KMS-11 (cell line): ENCODE data around the gene EPHA7.

Experiments
- H2AFZ ChIP-seq: fragments of 200-600 bp; sonication (generic); 2 replicates; pipeline ENCODE4 v1.6.1; 2016; ENCODE audit warnings: antibody characterized with exemption, mixed run types, low read depth
- H3K27ac ChIP-seq: fragments of 200-600 bp; sonication (generic); 2 replicates; pipeline ENCODE4 v1.6.1; 2016; ENCODE audit warnings: mild to moderate bottlenecking, mixed run types
- H3K27me3 ChIP-seq: fragments of 200-600 bp; sonication (generic); 2 replicates; pipeline ENCODE4 v1.6.1; 2017; ENCODE audit warnings: mild to moderate bottlenecking, low read depth, mixed run types, moderate library complexity; ENCODE audit not compliant: insufficient read depth
- H3K36me3 ChIP-seq: fragments of 200-600 bp; sonication (generic); 2 replicates; pipeline ENCODE4 v1.6.1; 2017; ENCODE audit warnings: mild to moderate bottlenecking, mixed run types; ENCODE audit not compliant: insufficient read depth
- H3K4me1 ChIP-seq: fragments of 200-600 bp; sonication (generic); 2 replicates; pipeline ENCODE4 v1.6.1; 2016; ENCODE audit warnings: mild to moderate bottlenecking, low read depth, mixed run types; ENCODE audit not compliant: poor library complexity, severe bottlenecking
- H3K4me2 ChIP-seq: fragments of 200-600 bp; sonication (generic); 2 replicates; pipeline ENCODE4 v1.7.0; 2016; ENCODE audit warnings: mild to moderate bottlenecking, mixed run types
- H3K4me3 ChIP-seq: fragments of 200-600 bp; sonication (generic); IDR thresholded peaks from 2 replicates; pipeline ENCODE4 v1.6.1; 2017; ENCODE audit warnings: low read depth, low read length, mixed read lengths; ENCODE audit not compliant: insufficient read depth
- H3K79me2 ChIP-seq: fragments of 200-600 bp; sonication (generic); 2 replicates; pipeline ENCODE4 v1.6.1; 2016; ENCODE audit warnings: low read depth, mixed run types; ENCODE audit not compliant: insufficient read depth
- H3K9ac ChIP-seq: fragments of 200-600 bp; sonication (generic); 2 replicates; pipeline ENCODE4 v1.6.1; 2016; ENCODE audit warnings: mild to moderate bottlenecking, mixed run types
- H4K20me1 ChIP-seq: fragments of 200-600 bp; sonication (generic); 2 replicates; pipeline ENCODE4 v1.6.1; 2016; ENCODE audit warnings: mild to moderate bottlenecking, mixed run types; ENCODE audit not compliant: insufficient read depth
- CTCF ChIP-seq: fragments of 200-600 bp; sonication (generic); conservative IDR thresholded peaks from 2 replicates; pipeline ENCODE4 v1.6.1; 2017; ENCODE audit warnings: low read depth, mild to moderate bottlenecking, antibody characterized with exemption, low read length, moderate library complexity, mixed read lengths

EPHA7 gene

GRCh38 chr6:93343476-93343875 lies 75.9 kb downstream of the EPHA7 start:
- no peak overlapping the region for H3K9ac ChIP-seq
- no peaks in the 10 kb centered on the region for H3K27me3 ChIP-seq
- no peak overlapping the region for H3K4me2 ChIP-seq
- no peaks in the 10 kb centered on the region for H3K79me2 ChIP-seq
- no peaks in the 10 kb centered on the region for H4K20me1 ChIP-seq
- no peaks in the 10 kb centered on the region for H3K36me3 ChIP-seq
- no peak for TF ChIP-seq CTCF
- no peak overlapping the region for H3K27ac ChIP-seq
- no peak overlapping the region for H2AFZ ChIP-seq
- no peaks in the 10 kb centered on the region for H3K4me1 ChIP-seq
- no peak overlapping the region for H3K4me3 ChIP-seq

GRCh38 chr6:93341900-93342613 lies 77.3 kb downstream of the EPHA7 start:
- Histone ChIP-seq H3K27ac (no peak overlapping the region), H3K79me2 (no peaks in the 10 kb centered on the region), H4K20me1 (no peaks in the 10 kb centered on the region), H3K27me3 (no peaks in the 10 kb centered on the region), H3K9ac (no peak overlapping the region), H3K4me3 (no peak overlapping the region), H2AFZ (no peak overlapping the region), H3K4me1 (no peaks in the 10 kb centered on the region), H3K4me2 (no peak overlapping the region), H3K36me3 (no peaks in the 10 kb centered on the region)
- no peak for TF ChIP-seq CTCF

- H2AFZ ChIP-seq: no peak overlapping the region
- no peaks in the 10 kb centered on the region for H3K4me1 ChIP-seq
Measured at GRCh38 chr6:93337772-93338394, 81.5 kb downstream of the EPHA7 start.

GRCh38 chr6:93337014-93337413 lies 82.3 kb downstream of the EPHA7 start:
- no peaks in the 10 kb centered on the region for H3K79me2 ChIP-seq
- TF ChIP-seq CTCF: no peak
- H2AFZ ChIP-seq: no peak overlapping the region
- no peak overlapping the region for H3K9ac ChIP-seq
- no peaks in the 10 kb centered on the region for H4K20me1 ChIP-seq
- no peaks in the 10 kb centered on the region for H3K27me3 ChIP-seq
- no peak overlapping the region for H3K4me2 ChIP-seq
- no peak overlapping the region for H3K4me3 ChIP-seq
- no peaks in the 10 kb centered on the region for H3K36me3 ChIP-seq
- no peak overlapping the region for H3K27ac ChIP-seq
- no peaks in the 10 kb centered on the region for H3K4me1 ChIP-seq

More at GRCh38 chr6:93337772-93338394, 81.5 kb downstream of the EPHA7 start:
- Histone ChIP-seq H3K27ac (no peak overlapping the region), H3K36me3 (no peaks in the 10 kb centered on the region), H3K4me2 (no peak overlapping the region), H3K4me3 (no peak overlapping the region), H3K79me2 (no peaks in the 10 kb centered on the region), H3K27me3 (no peaks in the 10 kb centered on the region), H3K9ac (no peak overlapping the region), H4K20me1 (no peaks in the 10 kb centered on the region)
- no peak for TF ChIP-seq CTCF
